Renal cortex interstitium (tissue), 11 donors: ENCODE measurements around the gene LGALS1. TPM values are rescaled to one million over a fixed set of nuclear protein-coding genes. Genes with fewer than 3 reads are reported as not detected.

Source experiments
- DNase-seq, 11 donors: peaks; one replicate each; pipeline ENCODE4 v3.0.0-alpha.2; 2013; ENCODE audit warnings: low read depth in 9 of 11, low spot score in 4 of 11; ENCODE audit errors: extremely low read depth in 1 of 11
- polyA plus RNA-seq, 3 donors: library from polyadenylated mRNA; unstranded; fragments of 120-200 nt; gene quantifications; one replicate each; pipeline ENCODE4 v1.2.1, GENCODE V29; 2013; ENCODE audit not compliant: insufficient read length in 3 of 3

LGALS1 gene
- polyA plus RNA-seq, 3 donors = 311 to 548 (median 409) TPM

- DNase-seq = no peak
Observed at GRCh38 chr22:37657590-37658132, 17.8 kb upstream of the LGALS1 start.

GRCh38 chr22:37658133-37659065 is 17.0 kb upstream of the LGALS1 start, which contains the start of gene PDXP:
Gene PDXP, plus strand, starts transcription at chr22:37658723. Its CDS starts 60 bp downstream, at chr22:37658783.
- DNase-seq = peak; percentile 97 to 100 (median 99)

GRCh38 chr22:37659066-37659896 is 16.2 kb upstream of the LGALS1 start:
- DNase-seq = no peak

- no peak for DNase-seq
Observed at GRCh38 chr22:37659897-37660708, 15.3 kb upstream of the LGALS1 start.

- DNase-seq = no peak
Observed at GRCh38 chr22:37660709-37661045, 14.8 kb upstream of the LGALS1 start.

GRCh38 chr22:37661160-37661924 is 14.1 kb upstream of the LGALS1 start:
- DNase-seq = no peak

GRCh38 chr22:37662039-37662438 is 13.4 kb upstream of the LGALS1 start:
- no peak for DNase-seq

- DNase-seq = no peak
Observed at GRCh38 chr22:37663521-37664140, 11.8 kb upstream of the LGALS1 start.

GRCh38 chr22:37664249-37665101 is 11.0 kb upstream of the LGALS1 start:
- DNase-seq = no peak

GRCh38 chr22:37665487-37665886 is 9.9 kb upstream of the LGALS1 start:
- no peak for DNase-seq

- DNase-seq = no peak
Observed at GRCh38 chr22:37669586-37669985, 5.8 kb upstream of the LGALS1 start.

- DNase-seq = no peak
Observed at GRCh38 chr22:37672206-37672919, 3.1 kb upstream of the LGALS1 start.

GRCh38 chr22:37672920-37673455 is 2.4 kb upstream of the LGALS1 start:
- DNase-seq = no peak

- no peak for DNase-seq
Observed at GRCh38 chr22:37674248-37674647, 1.2 kb upstream of the LGALS1 start.

- no peak for DNase-seq
Observed at GRCh38 chr22:37675930-37676735, 697 bp downstream of the LGALS1 start.
